Measurements from ENCODE around the gene PTPN14.

GRCh38 chr1:214318356-214318755 lies 233.0 kb downstream of the PTPN14 start:
- no peak for TF ChIP-seq CTCF (IDR thresholded peaks at IDR 0.05)
- TF ChIP-seq POLR2A (IDR thresholded peaks at IDR 0.05): no peak
